Ovary (tissue), 3 donors: ENCODE measurements around the gene UBAC1.
"Not testable (repeated sequence)": the region's sequence is repeated elsewhere in the genome, so short reads cannot be mapped to it uniquely, and the experiment has no call there.

Experiments
- EP300 ChIP-seq: sonication (generic); formaldehyde crosslinking; IDR thresholded peaks from one replicate; pipeline ENCODE4 v1.6.1; 2017; ENCODE audit warnings: antibody characterized with exemption
- POLR2A ChIP-seq: fragments of 450-650 bp; IDR thresholded peaks from one replicate; pipeline ENCODE4 v1.6.1; 2017; ENCODE audit warnings: antibody characterized with exemption, mild to moderate bottlenecking, moderate library complexity
- TF ChIP-seq, protein P1 (sequence below), 3 donors: fragments of 450-650 bp in 2 of 3; fragments of 200-600 bp in 1 of 3; IDR thresholded peaks; one replicate each; pipeline versions ENCODE4 v1.5.1 to v1.8.0; 2016 to 2022; ENCODE audit warnings: antibody characterized with exemption in 3 of 3, mild to moderate bottlenecking in 1 of 3
- donor health status: DM: no; HTN: no; CAD: no.

DNA sequence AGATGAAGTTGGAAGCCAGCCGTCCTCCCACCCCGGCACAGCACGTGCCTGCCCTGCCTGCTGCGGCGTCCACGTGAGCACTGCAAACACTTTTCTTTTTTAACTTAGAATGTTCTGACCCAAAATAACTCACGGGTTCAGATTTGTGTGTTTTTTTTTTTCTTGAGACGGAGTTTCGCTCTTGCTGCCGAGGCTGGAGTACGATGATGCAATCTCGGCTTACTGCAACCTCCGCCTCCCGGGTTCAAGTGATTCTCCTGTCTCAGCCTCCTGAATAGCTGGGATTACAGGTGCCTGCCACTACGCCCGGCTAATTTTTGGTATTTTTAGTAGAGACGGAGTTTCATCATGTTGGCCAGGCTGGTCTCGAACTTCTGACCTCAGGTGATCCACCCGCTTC lies 14.1 kb downstream of the UBAC1 start:
- TF ChIP-seq, protein P1, sequence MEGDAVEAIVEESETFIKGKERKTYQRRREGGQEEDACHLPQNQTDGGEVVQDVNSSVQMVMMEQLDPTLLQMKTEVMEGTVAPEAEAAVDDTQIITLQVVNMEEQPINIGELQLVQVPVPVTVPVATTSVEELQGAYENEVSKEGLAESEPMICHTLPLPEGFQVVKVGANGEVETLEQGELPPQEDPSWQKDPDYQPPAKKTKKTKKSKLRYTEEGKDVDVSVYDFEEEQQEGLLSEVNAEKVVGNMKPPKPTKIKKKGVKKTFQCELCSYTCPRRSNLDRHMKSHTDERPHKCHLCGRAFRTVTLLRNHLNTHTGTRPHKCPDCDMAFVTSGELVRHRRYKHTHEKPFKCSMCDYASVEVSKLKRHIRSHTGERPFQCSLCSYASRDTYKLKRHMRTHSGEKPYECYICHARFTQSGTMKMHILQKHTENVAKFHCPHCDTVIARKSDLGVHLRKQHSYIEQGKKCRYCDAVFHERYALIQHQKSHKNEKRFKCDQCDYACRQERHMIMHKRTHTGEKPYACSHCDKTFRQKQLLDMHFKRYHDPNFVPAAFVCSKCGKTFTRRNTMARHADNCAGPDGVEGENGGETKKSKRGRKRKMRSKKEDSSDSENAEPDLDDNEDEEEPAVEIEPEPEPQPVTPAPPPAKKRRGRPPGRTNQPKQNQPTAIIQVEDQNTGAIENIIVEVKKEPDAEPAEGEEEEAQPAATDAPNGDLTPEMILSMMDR (IDR thresholded peaks at IDR 0.05): not testable (repeated sequence)
- not testable (repeated sequence) for TF ChIP-seq POLR2A, EP300
